Transverse colon (tissue), 4 donors: ENCODE measurements around the gene SPIC. TPM values are rescaled to one million over a fixed set of nuclear protein-coding genes. Genes with fewer than 3 reads are reported as not detected.

Source experiments
- DNase-seq: peaks from one replicate; pipeline ENCODE4 v3.0.0-alpha.2; 2019
- H3K27ac ChIP-seq, 4 donors: fragments of 200-600 bp; sonication (generic); 2 replicates each; pipeline ENCODE4 v1.5.1; 2016 to 2018; ENCODE audit warnings: inconsistent platforms in 4 of 4
- H3K27me3 ChIP-seq: fragments of 200-600 bp; sonication (generic); 2 replicates; pipeline ENCODE4 v1.5.1; 2017; ENCODE audit warnings: inconsistent platforms
- H3K36me3 ChIP-seq, 4 donors: fragments of 200-600 bp; sonication (generic); 2 replicates each; pipeline ENCODE4 v1.5.1; 2017 to 2019; ENCODE audit warnings: inconsistent platforms in 4 of 4
- H3K4me1 ChIP-seq, 4 donors: fragments of 200-600 bp; sonication (generic); 2 replicates each; pipeline ENCODE4 v1.5.1; 2017 to 2020; ENCODE audit warnings: inconsistent platforms in 4 of 4
- H3K4me3 ChIP-seq, 4 donors: fragments of 200-600 bp; sonication (generic); 1 replicate in 1 of 4; 2 replicates in 3 of 4; pipeline versions ENCODE4 v1.5.1 to v1.6.1; 2017 to 2019; ENCODE audit warnings: inconsistent platforms in 4 of 4
- H3K9me3 ChIP-seq, 2 donors: fragments of 200-600 bp; sonication (generic); 2 replicates each; pipeline ENCODE4 v1.5.1; 2017 to 2019; ENCODE audit warnings: inconsistent platforms in 2 of 2
- EP300 ChIP-seq: sonication (generic); formaldehyde crosslinking; IDR thresholded peaks from one replicate; pipeline ENCODE4 v1.6.1; 2017; ENCODE audit warnings: antibody characterized with exemption, low read depth
- POLR2A ChIP-seq: fragments of 450-650 bp; IDR thresholded peaks from one replicate; pipeline ENCODE4 v1.6.1; 2016; ENCODE audit warnings: antibody characterized with exemption, mild to moderate bottlenecking, moderate library complexity
- POLR2AphosphoS5 ChIP-seq, 3 donors: sonication (generic); formaldehyde crosslinking; IDR thresholded peaks; one replicate each; pipeline ENCODE4 v1.6.1; 2016; ENCODE audit warnings: antibody characterized with exemption in 3 of 3
- whole genome bisulfite sequencing, 2 donors: methylation state at CpG; one replicate each; pipeline ENCODE4 v1.1.5; 2018; ENCODE audit warnings: low coverage in 1 of 2; 5-methylcytosine and 5-hydroxymethylcytosine counted together
- in situ Hi-C, 4 donors: fragments of 200-750 bp; cut with MboI; loops; one replicate each; pipeline versions ENCODE4 v1.15.0 to v1.15.1; 2017; ENCODE audit warnings: low sequenced_read_pairs in 3 of 4, low pct_ligation_motif_present in 1 of 4, low pct_unique_long_range_greater_than_20kb in 1 of 4
- intact Hi-C: fragments of 100-400 bp; cut with DNase I; formaldehyde crosslinking; loops from one replicate; pipeline ENCODE4 v1.15.1; 2023; ENCODE audit warnings: low total_unique reads
- total RNA-seq, 4 donors: library from RNA; depleted of rRNA; stranded (reverse); fragments of >200 nt; gene quantifications; one replicate each; pipeline ENCODE4 v1.1.0, GENCODE V29; 2016
- TF ChIP-seq, protein P1 (sequence below), 5 experiments: fragments of 200-600 bp in 3 of 5; fragments of 450-650 bp in 2 of 5; sonication (generic) in 3 of 5; IDR thresholded peaks; 1 replicate in 2 of 5; 2 replicates in 3 of 5; pipeline ENCODE4 v1.5.1; 2016 to 2017; ENCODE audit warnings: antibody characterized with exemption in 5 of 5, inconsistent platforms in 3 of 5, mild to moderate bottlenecking in 2 of 5, moderate library complexity in 1 of 5

The SPIC gene
- not detected for total RNA-seq

- 81 to 88% methylated on average over 5 of the region's 5 CpGs for WGBS, 2 donors
- intact Hi-C loops, result no loop called here
- H3K27me3 ChIP-seq, result no peaks in the 10 kb centered on the region
- no peak within 1 kb of the TSS for H3K4me3 ChIP-seq
- H3K36me3 ChIP-seq, result no peaks in the 10 kb centered on the region
- no peaks in the 10 kb centered on the region for H3K9me3 ChIP-seq
- DNase-seq, result no peak
- no peaks in the 10 kb centered on the region for H3K4me1 ChIP-seq
- TF ChIP-seq POLR2A, result no peak
- TF ChIP-seq, protein P1, sequence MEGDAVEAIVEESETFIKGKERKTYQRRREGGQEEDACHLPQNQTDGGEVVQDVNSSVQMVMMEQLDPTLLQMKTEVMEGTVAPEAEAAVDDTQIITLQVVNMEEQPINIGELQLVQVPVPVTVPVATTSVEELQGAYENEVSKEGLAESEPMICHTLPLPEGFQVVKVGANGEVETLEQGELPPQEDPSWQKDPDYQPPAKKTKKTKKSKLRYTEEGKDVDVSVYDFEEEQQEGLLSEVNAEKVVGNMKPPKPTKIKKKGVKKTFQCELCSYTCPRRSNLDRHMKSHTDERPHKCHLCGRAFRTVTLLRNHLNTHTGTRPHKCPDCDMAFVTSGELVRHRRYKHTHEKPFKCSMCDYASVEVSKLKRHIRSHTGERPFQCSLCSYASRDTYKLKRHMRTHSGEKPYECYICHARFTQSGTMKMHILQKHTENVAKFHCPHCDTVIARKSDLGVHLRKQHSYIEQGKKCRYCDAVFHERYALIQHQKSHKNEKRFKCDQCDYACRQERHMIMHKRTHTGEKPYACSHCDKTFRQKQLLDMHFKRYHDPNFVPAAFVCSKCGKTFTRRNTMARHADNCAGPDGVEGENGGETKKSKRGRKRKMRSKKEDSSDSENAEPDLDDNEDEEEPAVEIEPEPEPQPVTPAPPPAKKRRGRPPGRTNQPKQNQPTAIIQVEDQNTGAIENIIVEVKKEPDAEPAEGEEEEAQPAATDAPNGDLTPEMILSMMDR (IDR thresholded peaks at IDR 0.05), result no peak
- no peak for TF ChIP-seq POLR2AphosphoS5 (IDR thresholded peaks at IDR 0.05)
- in situ Hi-C loops, result no loop called here
- H3K27ac ChIP-seq, result no peak within 1 kb of the TSS
Observed at GRCh38 chr12:101474711-101475386, at the start of gene SPIC. SPIC (plus strand) TSS chr12:101475336; CDS start chr12:101476905, 1,569 bp downstream.

GRCh38 chr12:101430456-101430855 is 44.7 kb upstream of the SPIC start:
- WGBS, 2 donors, result 54 to 67% methylated on average over 2 of the region's 2 CpGs
- TF ChIP-seq POLR2AphosphoS5 (IDR thresholded peaks at IDR 0.05), result no peak
- TF ChIP-seq, protein P1 (IDR thresholded peaks at IDR 0.05), result no peak
- TF ChIP-seq POLR2A, result no peak
- TF ChIP-seq EP300, result no peak
- intact Hi-C loops, result no loop called here
- DNase-seq, result no peak
- H3K27me3 ChIP-seq, result no peaks in the 10 kb centered on the region
- no peak overlapping the region for H3K27ac ChIP-seq
- H3K36me3 ChIP-seq, result no peaks in the 10 kb centered on the region
- H3K4me1 ChIP-seq, result no peaks in the 10 kb centered on the region
- H3K4me3 ChIP-seq, result no peak overlapping the region
- no peaks in the 10 kb centered on the region for H3K9me3 ChIP-seq
- in situ Hi-C loops, result no loop called here

GRCh38 chr12:101436136-101436535 is 39.0 kb upstream of the SPIC start:
- Histone ChIP-seq H3K4me1 (no peaks in the 10 kb centered on the region), H3K27ac (no peak overlapping the region), H3K27me3 (no peaks in the 10 kb centered on the region), H3K36me3 (no peaks in the 10 kb centered on the region), H3K4me3 (no peak overlapping the region), H3K9me3 (no peaks in the 10 kb centered on the region)
- intact Hi-C loops, result no loop called here
- DNase-seq, result no peak
- TF ChIP-seq POLR2A (no peak), EP300 (no peak), POLR2AphosphoS5 (IDR thresholded peaks at IDR 0.05) (no peak)
- TF ChIP-seq, protein P1 (IDR thresholded peaks at IDR 0.05), result no peak
- in situ Hi-C loops, result no loop called here

- intact Hi-C loops (no loop called here), in situ Hi-C loops (no loop called here)
- Histone ChIP-seq H3K36me3 (no peaks in the 10 kb centered on the region), H3K27me3 (no peaks in the 10 kb centered on the region), H3K4me1 (no peaks in the 10 kb centered on the region), H3K27ac (no peak overlapping the region), H3K9me3 (no peaks in the 10 kb centered on the region), H3K4me3 (no peak overlapping the region)
- DNase-seq, result no peak
- TF ChIP-seq, protein P1 (IDR thresholded peaks at IDR 0.05), result no peak
- TF ChIP-seq EP300 (no peak), POLR2AphosphoS5 (IDR thresholded peaks at IDR 0.05) (no peak), POLR2A (no peak)
- 63 to 70% methylated on average over 5 of the region's 5 CpGs for WGBS, 2 donors
Observed at GRCh38 chr12:101439236-101439635, 35.9 kb upstream of the SPIC start.
